H1 (cell line): ENCODE results near the gene ETS1. TPM values are rescaled to one million over a fixed set of nuclear protein-coding genes. Genes with fewer than 3 reads are reported as not detected.

Experiments used
- CTCF ChIA-PET: fragments of 300-600 bp; sonication (Branson Sonifier 250); formaldehyde crosslinking; loops from one replicate; lab custom pipeline; 2021; ENCODE audit not compliant: partially characterized antibody; lab: Charles Lee
- POLR2A ChIA-PET: fragments of 300-600 bp; sonication (Branson Sonifier 250); formaldehyde crosslinking; loops from one replicate; lab custom pipeline; 2021; ENCODE audit warnings: inconsistent platforms; ENCODE audit not compliant: partially characterized antibody; lab: Charles Lee
- DNase-seq, 2 experiments: peaks; one replicate each; pipeline versions ENCODE4 v3.0.0 to v3.0.0-alpha.2; 2010 to 2022; ENCODE audit warnings: low spot score in 2 of 2, low read depth in 1 of 2, mixed read lengths in 1 of 2
- FAIRE-seq: peaks from 2 replicates; lab custom pipeline; 2011; peaks lifted over from hg19 to GRCh38; lab: Jason Lieb, UNC
- H2AFZ ChIP-seq: 2 replicates; pipeline ENCODE4 v1.8.1; 2012; ENCODE audit warnings: low read length, inconsistent platforms
- H2AK5ac ChIP-seq: 2 replicates; pipeline ENCODE4 v1.6.1; 2013; ENCODE audit warnings: low read depth, low read length
- H2BK120ac ChIP-seq: replicated peaks from 2 replicates; pipeline ENCODE3; 2013; ENCODE audit warnings: low read depth, low read length, inconsistent platforms
- H2BK12ac ChIP-seq: 2 replicates; pipeline ENCODE4 v1.6.1; 2013; ENCODE audit warnings: low read depth, low read length
- H2BK15ac ChIP-seq: 2 replicates; pipeline ENCODE4 v1.6.1; 2013; ENCODE audit warnings: low read length
- H2BK20ac ChIP-seq: 2 replicates; pipeline ENCODE4 v1.6.1; 2013; ENCODE audit warnings: low read length
- H2BK5ac ChIP-seq: 2 replicates; pipeline ENCODE4 v1.6.1; 2013; ENCODE audit warnings: low read depth, low read length
- H3K14ac ChIP-seq: 2 replicates; pipeline ENCODE4 v1.6.1; 2013; ENCODE audit warnings: inconsistent platforms; ENCODE audit not compliant: insufficient read length
- H3K18ac ChIP-seq: 2 replicates; pipeline ENCODE4 v1.6.1; 2013; ENCODE audit warnings: low read length; ENCODE audit errors: extremely low read depth
- H3K23ac ChIP-seq: 2 replicates; pipeline ENCODE4 v1.6.1; 2013; ENCODE audit warnings: inconsistent platforms; ENCODE audit not compliant: insufficient read length
- H3K23me2 ChIP-seq: 2 replicates; pipeline ENCODE4 v1.6.1; 2013; ENCODE audit warnings: low read depth, low read length
- H3K27ac ChIP-seq: 2 replicates; pipeline ENCODE4 v1.6.1; 2011; ENCODE audit warnings: low read depth, low read length, inconsistent platforms
- H3K27me3 ChIP-seq, 4 experiments: replicated peaks in 1 of 4; 1 replicate in 1 of 4; 2 replicates in 3 of 4; pipeline versions ENCODE4 v1.6.1 to v1.8.1; 2011 to 2013; ENCODE audit warnings: low read length in 3 of 4, mild to moderate bottlenecking in 3 of 4, inconsistent platforms in 2 of 4, mixed read lengths in 2 of 4, moderate library complexity in 1 of 4; ENCODE audit not compliant: control insufficient read depth in 3 of 4, insufficient read depth in 3 of 4; ENCODE audit errors: extremely low read depth in 1 of 4
- H3K36me3 ChIP-seq, 4 experiments: 2 replicates each; pipeline versions ENCODE4 v1.6.1 to v1.8.1; 2011 to 2013; ENCODE audit warnings: mild to moderate bottlenecking in 4 of 4, low read length in 3 of 4, moderate library complexity in 2 of 4, control low read depth in 1 of 4, inconsistent platforms in 1 of 4; ENCODE audit not compliant: insufficient read depth in 4 of 4, control insufficient read depth in 2 of 4
- H3K4ac ChIP-seq: replicated peaks from 2 replicates; pipeline ENCODE3; 2013; ENCODE audit warnings: low read length, low read depth, mixed read lengths, inconsistent platforms; ENCODE audit not compliant: insufficient read length
- H3K4me1 ChIP-seq, 4 experiments: replicated peaks in 1 of 4; 1 replicate in 1 of 4; 2 replicates in 3 of 4; pipeline versions ENCODE4 v1.6.1 to v1.8.1; 2011 to 2013; ENCODE audit warnings: low read length in 3 of 4, inconsistent platforms in 2 of 4, mixed read lengths in 1 of 4; ENCODE audit not compliant: insufficient read depth in 4 of 4, control insufficient read depth in 3 of 4
- H3K4me2 ChIP-seq, 2 experiments: 2 replicates each; pipeline versions ENCODE4 v1.6.1 to v1.8.1; 2011 to 2013; ENCODE audit warnings: low read depth in 2 of 2, low read length in 2 of 2, control low read depth in 1 of 2, inconsistent platforms in 1 of 2, mild to moderate bottlenecking in 1 of 2; ENCODE audit not compliant: insufficient read depth in 1 of 2
- H3K4me3 ChIP-seq, 4 experiments: fragments of 200-600, 300-600 bp in 1 of 4; sonication (generic), shearing (Covaris generic), sonication (Bioruptor Twin) in 1 of 4; 2 replicates each; pipeline versions ENCODE4 v1.5.1 to v1.8.1; 2011 to 2016; ENCODE audit warnings: low read length in 4 of 4, low read depth in 3 of 4, control low read depth in 2 of 4, inconsistent platforms in 2 of 4, mild to moderate bottlenecking in 2 of 4, mixed read lengths in 1 of 4, moderate library complexity in 1 of 4; ENCODE audit not compliant: insufficient read depth in 2 of 4; ENCODE audit errors: extremely low read depth in 1 of 4
- H3K56ac ChIP-seq: replicated peaks from 2 replicates; pipeline ENCODE3; 2013; ENCODE audit warnings: low read depth, mild to moderate bottlenecking, mixed read lengths, low read length, inconsistent platforms; ENCODE audit not compliant: insufficient read length
- H3K79me1 ChIP-seq: 2 replicates; pipeline ENCODE4 v1.6.1; 2013; ENCODE audit warnings: low read depth, low read length, control low read depth
- H3K79me2 ChIP-seq, 2 experiments: 2 replicates each; pipeline versions ENCODE4 v1.6.1 to v1.8.1; 2012 to 2013; ENCODE audit warnings: low read length in 2 of 2, mild to moderate bottlenecking in 2 of 2, inconsistent platforms in 1 of 2; ENCODE audit not compliant: insufficient read depth in 2 of 2, control insufficient read depth in 1 of 2
- H3K9ac ChIP-seq, 4 experiments: replicated peaks in 1 of 4; 1 replicate in 1 of 4; 2 replicates in 3 of 4; pipeline versions ENCODE4 v1.6.1 to v1.8.1; 2011 to 2013; ENCODE audit warnings: low read depth in 3 of 4, low read length in 3 of 4, control low read depth in 2 of 4, mild to moderate bottlenecking in 2 of 4, moderate library complexity in 2 of 4, inconsistent platforms in 1 of 4; ENCODE audit errors: extremely low read depth in 1 of 4
- H3K9me3 ChIP-seq, 2 experiments: 2 replicates each; pipeline versions ENCODE4 v1.6.1 to v1.8.1; 2012 to 2013; ENCODE audit warnings: mild to moderate bottlenecking in 2 of 2, moderate library complexity in 2 of 2, control low read depth in 1 of 2, inconsistent platforms in 1 of 2, low read depth in 1 of 2, low read length in 1 of 2, mixed read lengths in 1 of 2; ENCODE audit not compliant: insufficient read depth in 2 of 2
- H4K20me1 ChIP-seq, 2 experiments: replicated peaks in 1 of 2; 2 replicates each; pipeline versions ENCODE3 to v1.8.1; 2011 to 2013; ENCODE audit warnings: inconsistent platforms in 2 of 2, low read length in 2 of 2, mild to moderate bottlenecking in 1 of 2; ENCODE audit not compliant: insufficient read depth in 2 of 2, control insufficient read depth in 1 of 2
- H4K5ac ChIP-seq: 2 replicates; pipeline ENCODE4 v1.6.1; 2013; ENCODE audit warnings: low read length, low read depth, mixed read lengths, inconsistent platforms; ENCODE audit not compliant: insufficient read length
- H4K8ac ChIP-seq: 2 replicates; pipeline ENCODE4 v1.8.0; 2013; ENCODE audit warnings: mild to moderate bottlenecking, moderate library complexity, low read length, inconsistent platforms; ENCODE audit not compliant: insufficient read depth; ENCODE audit errors: extremely low read depth
- H4K91ac ChIP-seq: replicated peaks from 2 replicates; pipeline ENCODE3; 2013; ENCODE audit warnings: low read length, mixed read lengths, inconsistent platforms; ENCODE audit not compliant: insufficient read length
- ATF2 ChIP-seq: IDR thresholded peaks from 2 replicates; pipeline ENCODE4 v1.6.1; 2012; ENCODE audit warnings: low read length, inconsistent platforms
- CREB1 ChIP-seq: IDR thresholded peaks from 2 replicates; pipeline ENCODE4 v1.6.1; 2012; ENCODE audit warnings: inconsistent platforms
- CTCF ChIP-seq, 3 experiments: IDR thresholded peaks; 1 replicate in 2 of 3; 2 replicates in 1 of 3; pipeline versions ENCODE4 v1.5.1 to v1.6.1; 2011; ENCODE audit warnings: low read length in 3 of 3, mild to moderate bottlenecking in 3 of 3, inconsistent platforms in 2 of 3, low read depth in 1 of 3, moderate library complexity in 1 of 3; ENCODE audit not compliant: insufficient read depth in 1 of 3; ENCODE audit errors: control extremely low read depth in 1 of 3
- EP300 ChIP-seq, 2 experiments: IDR thresholded peaks; 1 replicate in 1 of 2; 2 replicates in 1 of 2; pipeline ENCODE4 v1.6.1; 2011 to 2012; ENCODE audit warnings: low read depth in 2 of 2, low read length in 2 of 2, mild to moderate bottlenecking in 2 of 2, borderline replicate concordance in 1 of 2, inconsistent platforms in 1 of 2, moderate library complexity in 1 of 2
- GABPA ChIP-seq: IDR thresholded peaks from 2 replicates; pipeline ENCODE4 v1.6.1; 2011; ENCODE audit warnings: mild to moderate bottlenecking, low read length, moderate library complexity, borderline replicate concordance; ENCODE audit not compliant: insufficient read depth
- NRF1 ChIP-seq: IDR thresholded peaks from 2 replicates; pipeline ENCODE4 v1.6.1; 2011; ENCODE audit warnings: mild to moderate bottlenecking, low read depth, low read length, improper control_type of control experiment
- POU5F1 ChIP-seq: IDR thresholded peaks from 2 replicates; pipeline ENCODE4 v1.6.1; 2011; ENCODE audit warnings: low read depth, mild to moderate bottlenecking, low read length, moderate library complexity
- RXRA ChIP-seq: IDR thresholded peaks from 2 replicates; pipeline ENCODE4 v1.6.1; 2011; ENCODE audit warnings: low read depth, mild to moderate bottlenecking, low read length, moderate library complexity; ENCODE audit not compliant: insufficient read depth
- TAF7 ChIP-seq: optimal IDR thresholded peaks from 2 replicates; pipeline ENCODE3; 2011; ENCODE audit warnings: low read depth, mild to moderate bottlenecking, inconsistent platforms, low read length, moderate library complexity, borderline replicate concordance
- TEAD4 ChIP-seq: IDR thresholded peaks from 2 replicates; pipeline ENCODE4 v1.6.1; 2012; ENCODE audit warnings: low read depth, low read length, inconsistent platforms, mixed read lengths
- WGBS, 2 experiments: shearing (Covaris generic) in 1 of 2; methylation state at CpG; one replicate each; pipeline versions ENCODE4 v1.1.6 to v1.1.7; 2013 to 2015; ENCODE audit warnings: low lambda C conversion rate in 2 of 2, mixed read lengths in 2 of 2, inconsistent platforms in 1 of 2, low coverage in 1 of 2, missing lambda C conversion rate in 1 of 2; ENCODE audit not compliant: insufficient replicate concordance in 2 of 2, insufficient coverage in 1 of 2, insufficient read length in 1 of 2; ENCODE audit errors: extremely low coverage in 1 of 2, missing lambda C conversion rate in 1 of 2; 5-methylcytosine and 5-hydroxymethylcytosine counted together
- polyA plus RNA-seq, 7 experiments: library from polyadenylated mRNA; depleted of rRNA in 3 of 7; stranded (reverse) in 5 of 7; unstranded in 2 of 7; fragments of >200 nt in 5 of 7; fragments of 200-250 nt in 2 of 7; gene quantifications; 1 replicate in 5 of 7; 2 replicates in 1 of 7; 4 replicates in 1 of 7; pipeline versions ENCODE4 v1.2.1 to v1.2.3, GENCODE V29; 2011 to 2013; ENCODE audit warnings: missing spikeins in 2 of 7, mixed read lengths in 2 of 7
- total RNA-seq: library from RNA; stranded (reverse); fragmentation: NEBNext Ultra II Directional; extraction: Animal tissue kit (Norgen Biotek cat#: 25700); gene quantifications from 2 replicates; pipeline ENCODE4 v1.2.1, GENCODE V29; 2021

The ETS1 gene
- total and polyA plus RNA-seq, 2 of the 8 experiments (the other 6 are each of a cell fraction or from before 2014, with no cell fraction given): 10.0 to 35.3 TPM

- Histone ChIP-seq H2BK15ac (no peak overlapping the region), H2BK20ac (no peak overlapping the region), H4K5ac (no peak overlapping the region), H3K23ac (no peak overlapping the region), H3K4me2 (no peak overlapping the region), H2AK5ac (no peak overlapping the region), H3K4me1 (no peaks in the 10 kb centered on the region), H3K4ac (no peak overlapping the region), H3K56ac (no peak overlapping the region), H4K91ac (no peak overlapping the region), H4K8ac (no peak overlapping the region), H2BK12ac (no peak overlapping the region), H3K18ac (no peak overlapping the region), H2BK5ac (no peak overlapping the region), H3K27me3 (no peaks in the 10 kb centered on the region), H2AFZ (no peak overlapping the region), H3K79me2 (no peaks in the 10 kb centered on the region), H3K4me3 (no peak overlapping the region), H2BK120ac (no peak overlapping the region), H3K14ac (no peak overlapping the region), H3K36me3 (peaks cover 0 to 4% (median 0%) of the 10 kb centered on the region in 4 experiments; a peak in 2 of 8 replicates), H3K9ac (no peak overlapping the region), H3K27ac (no peak overlapping the region), H3K79me1 (no peaks in the 10 kb centered on the region), H4K20me1 (no peaks in the 10 kb centered on the region), H3K23me2 (no peaks in the 10 kb centered on the region; the same call in 1 of the 2 replicates), H3K9me3 (no peaks in the 10 kb centered on the region)
- 94% methylated on average over 9 of the region's 9 CpGs; no CpG with 5 or more reads in 1 of the 2 experiments for WGBS, 2 experiments
- POLR2A ChIA-PET: no interaction called here
- DNase-seq (no peak), FAIRE-seq (no peak)
- CTCF ChIA-PET: interaction anchor here (0.5 to 1.1 kb wide), 4 partner anchors 19 to 165 kb away, joined by 3 to 5 read pairs (median 3); no protein-coding TSS in a partner anchor
- TF ChIP-seq EP300 (IDR thresholded peaks at IDR 0.05; ENCODE audit: borderline replicate concordance in 1 of 2, low read depth in 2 of 2, low read length in 2 of 2): no peak
- TF ChIP-seq GABPA: no peak
- no peak for TF ChIP-seq TEAD4
- no peak for TF ChIP-seq NRF1
- TF ChIP-seq POU5F1: no peak
- no peak for TF ChIP-seq TAF7
- no peak for TF ChIP-seq ATF2
- TF ChIP-seq CREB1: no peak
- TF ChIP-seq RXRA: no peak
- no peak for TF ChIP-seq CTCF (IDR thresholded peaks at IDR 0.05; ENCODE audit: control extremely low read depth in 1 of 3, insufficient read depth in 1 of 3, low read depth in 1 of 3, low read length in 3 of 3)
These were observed 121.8 kb downstream of the ETS1 start for GRCh38 chr11:128465531-128465930.
